ENCODE results near the gene SEC31A.
"Not testable (repeated sequence)": the region's sequence is repeated elsewhere in the genome, so short reads cannot be mapped to it uniquely, and the experiment has no call there.

Gene SEC31A

GRCh38 chr4:82892467-82892802 lies 1.5 kb upstream of the SEC31A start:
- no peak for DNase-seq (ENCODE audit: low read depth in 2 of 2)

GRCh38 chr4:82891707-82892466 lies 934 bp upstream of the SEC31A start:
- DNase-seq (ENCODE audit: low read depth in 2 of 2), result no peak

- no peak for DNase-seq (ENCODE audit: low read depth in 2 of 2)
Measured at GRCh38 chr4:82890528-82890900, 439 bp downstream of the SEC31A start.

- no peak for DNase-seq (ENCODE audit: low read depth in 2 of 2)
Measured at GRCh38 chr4:82889287-82889686, 1.7 kb downstream of the SEC31A start.

- DNase-seq (ENCODE audit: low read depth in 2 of 2), result no peak
Measured at GRCh38 chr4:82886147-82886942, 4.6 kb downstream of the SEC31A start.

- no peak for DNase-seq (ENCODE audit: low read depth in 2 of 2)
Measured at GRCh38 chr4:82885410-82885809, 5.5 kb downstream of the SEC31A start.

- DNase-seq (ENCODE audit: low read depth in 2 of 2), result no peak
Measured at GRCh38 chr4:82868572-82868971, 22.4 kb downstream of the SEC31A start.

- DNase-seq (ENCODE audit: low read depth in 2 of 2), result no peak
Measured at GRCh38 chr4:82866706-82867385, 24.1 kb downstream of the SEC31A start.

GRCh38 chr4:82866033-82866432 lies 24.9 kb downstream of the SEC31A start:
- not testable (repeated sequence) for DNase-seq (ENCODE audit: low read depth in 2 of 2)

GRCh38 chr4:82865592-82865991 lies 25.4 kb downstream of the SEC31A start:
- DNase-seq (ENCODE audit: low read depth in 2 of 2), result no peak

- DNase-seq (ENCODE audit: low read depth in 2 of 2), result no peak
Measured at GRCh38 chr4:82864336-82864979, 26.5 kb downstream of the SEC31A start.

GRCh38 chr4:82861529-82861928 lies 29.4 kb downstream of the SEC31A start:
- no peak for DNase-seq (ENCODE audit: low read depth in 2 of 2)

GRCh38 chr4:82860487-82860886 lies 30.5 kb downstream of the SEC31A start:
- DNase-seq (ENCODE audit: low read depth in 2 of 2), result not testable (repeated sequence)

GRCh38 chr4:82852751-82853285 lies 38.1 kb downstream of the SEC31A start:
- DNase-seq (ENCODE audit: low read depth in 2 of 2), result no peak

GRCh38 chr4:82851885-82852750 lies 38.8 kb downstream of the SEC31A start:
- DNase-seq (ENCODE audit: low read depth in 2 of 2), result no peak

- no peak for DNase-seq (ENCODE audit: low read depth in 2 of 2)
Measured at GRCh38 chr4:82851318-82851717, 39.6 kb downstream of the SEC31A start.

GRCh38 chr4:82850684-82851083 lies 40.3 kb downstream of the SEC31A start:
- DNase-seq (ENCODE audit: low read depth in 2 of 2), result no peak

GRCh38 chr4:82848706-82849105 lies 42.2 kb downstream of the SEC31A start:
- no peak for DNase-seq (ENCODE audit: low read depth in 2 of 2)

- no peak for DNase-seq (ENCODE audit: low read depth in 2 of 2)
Measured at GRCh38 chr4:82842593-82842992, 48.4 kb downstream of the SEC31A start.

- DNase-seq (ENCODE audit: low read depth in 2 of 2), result no peak
Measured at GRCh38 chr4:82839624-82840023, 51.3 kb downstream of the SEC31A start.
